Adrenal gland (tissue), 5 donors: ENCODE data around the gene DTX4.

ENCODE experiments used
- POLR2A ChIP-seq, 2 donors: fragments of 450-650 bp; IDR thresholded peaks; one replicate each; pipeline ENCODE4 v1.6.1; 2017; ENCODE audit warnings: antibody characterized with exemption in 2 of 2, mild to moderate bottlenecking in 2 of 2, moderate library complexity in 1 of 2
- TF ChIP-seq, protein P1 (sequence below), 6 experiments: fragments of 450-650 bp in 4 of 6; fragments of 200-600 bp in 2 of 6; sonication (generic) in 1 of 6; IDR thresholded peaks; 1 replicate in 5 of 6; 2 replicates in 1 of 6; pipeline versions ENCODE4 v1.5.1 to v1.8.0; 2016 to 2021; ENCODE audit warnings: antibody characterized with exemption in 6 of 6, mild to moderate bottlenecking in 2 of 6, moderate library complexity in 1 of 6
- donor health status: DM: no; HTN: no; CAD: no.

DNA sequence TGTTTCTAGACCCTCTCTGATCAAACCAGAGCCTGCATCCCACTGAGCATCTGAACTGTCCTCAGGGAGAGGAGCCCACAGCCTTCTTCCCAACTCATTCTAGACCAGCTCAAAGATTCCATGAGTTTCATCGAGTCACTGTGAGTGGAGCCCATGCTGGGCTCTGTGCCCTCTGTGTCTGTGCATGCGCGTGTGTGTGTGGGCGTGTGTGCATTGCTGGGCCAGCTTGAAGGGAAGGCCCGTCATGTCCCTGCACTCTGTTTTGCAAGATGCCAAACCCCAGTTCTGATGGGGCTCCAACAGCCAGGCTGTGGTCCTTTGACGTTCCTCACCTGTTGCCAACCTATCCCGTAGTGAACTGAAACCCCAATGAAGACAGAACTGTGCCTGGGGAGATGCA lies 33.7 kb downstream of the DTX4 start:
- TF ChIP-seq, protein P1, sequence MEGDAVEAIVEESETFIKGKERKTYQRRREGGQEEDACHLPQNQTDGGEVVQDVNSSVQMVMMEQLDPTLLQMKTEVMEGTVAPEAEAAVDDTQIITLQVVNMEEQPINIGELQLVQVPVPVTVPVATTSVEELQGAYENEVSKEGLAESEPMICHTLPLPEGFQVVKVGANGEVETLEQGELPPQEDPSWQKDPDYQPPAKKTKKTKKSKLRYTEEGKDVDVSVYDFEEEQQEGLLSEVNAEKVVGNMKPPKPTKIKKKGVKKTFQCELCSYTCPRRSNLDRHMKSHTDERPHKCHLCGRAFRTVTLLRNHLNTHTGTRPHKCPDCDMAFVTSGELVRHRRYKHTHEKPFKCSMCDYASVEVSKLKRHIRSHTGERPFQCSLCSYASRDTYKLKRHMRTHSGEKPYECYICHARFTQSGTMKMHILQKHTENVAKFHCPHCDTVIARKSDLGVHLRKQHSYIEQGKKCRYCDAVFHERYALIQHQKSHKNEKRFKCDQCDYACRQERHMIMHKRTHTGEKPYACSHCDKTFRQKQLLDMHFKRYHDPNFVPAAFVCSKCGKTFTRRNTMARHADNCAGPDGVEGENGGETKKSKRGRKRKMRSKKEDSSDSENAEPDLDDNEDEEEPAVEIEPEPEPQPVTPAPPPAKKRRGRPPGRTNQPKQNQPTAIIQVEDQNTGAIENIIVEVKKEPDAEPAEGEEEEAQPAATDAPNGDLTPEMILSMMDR (IDR thresholded peaks at IDR 0.05) = no peak
- TF ChIP-seq POLR2A (IDR thresholded peaks at IDR 0.05) = no peak
